ENCODE data around the gene RERE.

RERE gene

GRCh38 chr1:8565802-8566201 is 251.6 kb downstream of the RERE start:
- no peak for DNase-seq

- no peak for DNase-seq
Observed at GRCh38 chr1:8563944-8564537, 253.4 kb downstream of the RERE start.

DNA sequence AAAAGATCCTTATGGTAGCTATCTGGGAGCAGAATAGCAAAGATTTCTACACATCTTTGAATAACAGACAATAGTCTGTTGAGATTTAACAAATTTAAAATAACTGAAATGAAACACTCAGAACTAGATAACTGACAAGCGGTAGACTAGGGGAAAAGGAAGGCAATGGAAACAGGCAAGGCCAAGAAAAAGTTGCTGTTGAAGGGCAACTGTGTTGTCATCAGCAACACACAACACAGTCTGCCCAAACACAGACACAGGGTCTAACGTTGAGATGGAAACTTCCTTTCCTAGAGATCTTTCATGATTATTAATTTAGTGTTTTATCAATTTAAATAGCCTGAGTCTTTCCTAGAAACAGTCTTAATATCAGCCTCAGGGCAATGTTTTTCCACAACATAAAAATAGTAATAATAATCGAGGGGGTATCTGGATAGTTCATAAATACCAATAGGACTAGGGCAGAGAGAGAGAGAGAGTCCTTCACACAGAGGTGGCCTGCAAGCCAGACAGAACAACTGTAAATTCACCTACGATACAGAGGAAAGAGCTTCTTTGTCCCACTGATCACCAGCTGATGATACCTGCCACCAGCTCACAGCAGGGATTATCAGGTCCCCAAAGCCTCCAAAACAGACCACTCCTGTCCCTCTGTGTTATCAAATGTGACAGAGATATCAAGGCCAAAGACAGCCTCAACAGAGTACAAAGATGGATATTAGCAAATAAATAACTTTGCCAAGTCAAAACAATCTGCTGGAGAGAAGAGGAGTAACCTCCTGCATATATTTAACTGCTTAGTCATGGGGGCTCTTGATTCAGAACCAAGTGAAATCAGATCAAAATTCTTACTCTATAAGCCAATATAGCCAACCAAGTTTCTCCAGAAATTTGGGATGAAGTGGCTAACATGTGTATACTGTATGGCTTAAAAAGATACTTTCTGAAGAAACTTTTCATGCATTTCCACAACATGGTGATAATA is 254.3 kb downstream of the RERE start:
- no peak for DNase-seq

DNA sequence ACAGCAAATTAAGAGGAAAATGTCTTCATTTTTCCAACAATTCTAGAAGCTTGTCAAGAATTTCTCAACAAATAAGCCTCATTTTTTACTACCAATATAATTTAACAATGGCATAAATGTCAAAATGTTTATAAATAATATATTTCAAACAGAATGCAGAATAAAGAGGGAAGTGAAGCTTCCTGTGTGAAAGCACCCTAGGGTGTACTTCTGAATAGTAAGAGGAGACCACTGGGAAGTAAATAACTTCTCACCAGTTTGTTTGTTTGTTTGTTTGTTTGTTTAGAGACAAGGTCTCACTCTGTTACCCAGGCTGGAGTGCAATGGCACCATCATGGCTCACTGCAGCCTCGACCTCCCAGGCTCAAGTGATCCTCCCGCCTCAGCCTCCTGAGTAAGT is 255.2 kb downstream of the RERE start:
- no peak for DNase-seq

DNA sequence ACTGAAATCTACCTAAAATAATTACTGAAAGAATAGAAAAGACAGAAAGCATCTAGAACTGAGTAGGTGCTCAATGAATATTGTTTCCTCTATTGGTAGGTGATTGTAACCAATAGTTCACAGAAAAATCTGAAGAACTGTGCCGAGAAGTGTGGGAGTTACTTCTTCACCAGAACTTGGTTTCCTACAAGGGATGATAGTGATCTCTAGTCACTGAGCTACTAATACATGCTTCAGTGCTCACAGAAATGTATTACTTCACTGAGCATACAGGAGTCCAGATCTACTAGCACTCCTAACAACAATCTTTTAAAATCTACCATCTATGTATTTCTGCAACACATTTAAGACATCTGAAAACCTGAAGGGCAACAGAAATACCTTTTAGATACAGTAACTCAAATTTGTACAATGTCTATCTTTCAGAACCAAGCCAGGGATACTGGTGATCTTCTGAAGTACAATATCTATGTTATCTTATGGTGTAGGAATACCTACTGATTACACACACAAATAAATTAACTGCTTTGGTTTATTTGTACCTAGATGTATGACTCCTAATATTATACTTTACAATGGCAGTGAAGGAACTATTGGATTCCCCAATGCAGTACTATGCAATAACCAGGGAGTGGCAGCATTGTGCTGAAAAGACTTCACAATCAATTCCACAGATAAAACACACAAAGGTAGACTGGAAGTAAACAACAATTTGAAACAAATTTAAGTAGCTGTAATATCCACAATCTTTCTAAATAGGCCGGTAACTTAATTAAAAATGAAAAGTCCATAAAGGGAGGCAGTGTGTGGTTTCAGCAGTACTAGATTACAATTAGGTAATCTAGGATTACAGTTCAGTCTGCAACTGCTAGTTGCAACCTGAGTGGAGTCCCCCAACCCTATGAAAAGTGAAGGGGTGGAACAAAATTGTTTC is 256.6 kb downstream of the RERE start:
- no peak for DNase-seq

GRCh38 chr1:8560035-8560434 is 257.4 kb downstream of the RERE start:
- no peak for DNase-seq

- no peak for DNase-seq
Observed at GRCh38 chr1:8555582-8555981, 261.9 kb downstream of the RERE start.

DNA sequence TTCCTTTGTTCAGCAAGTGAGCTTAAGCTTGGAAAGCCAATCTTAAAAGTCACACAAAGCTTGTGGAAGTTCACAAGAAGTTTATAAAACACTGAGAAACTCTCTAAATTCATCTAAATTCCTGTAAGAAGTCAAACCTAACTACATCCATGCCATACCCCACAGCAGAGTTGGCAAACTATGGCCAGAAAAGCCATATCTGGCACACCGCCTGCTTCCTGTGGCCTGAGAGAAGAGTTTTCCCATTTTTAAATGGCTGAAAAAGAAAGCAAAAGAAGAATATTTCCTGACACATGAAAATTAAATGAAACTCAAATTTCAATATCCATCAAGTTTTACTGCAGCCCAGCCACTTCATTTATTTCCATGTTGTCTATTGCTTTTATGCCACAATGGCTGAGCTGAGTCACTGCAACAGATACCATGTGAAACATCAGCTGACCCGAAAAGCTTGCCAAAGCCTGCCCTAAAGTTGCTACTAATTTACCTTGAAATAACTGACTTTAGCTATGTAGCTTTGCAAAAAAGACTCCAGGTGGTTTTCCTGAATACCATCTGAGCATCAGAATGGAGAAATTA is 262.4 kb downstream of the RERE start:
- DNase-seq = no peak

DNA sequence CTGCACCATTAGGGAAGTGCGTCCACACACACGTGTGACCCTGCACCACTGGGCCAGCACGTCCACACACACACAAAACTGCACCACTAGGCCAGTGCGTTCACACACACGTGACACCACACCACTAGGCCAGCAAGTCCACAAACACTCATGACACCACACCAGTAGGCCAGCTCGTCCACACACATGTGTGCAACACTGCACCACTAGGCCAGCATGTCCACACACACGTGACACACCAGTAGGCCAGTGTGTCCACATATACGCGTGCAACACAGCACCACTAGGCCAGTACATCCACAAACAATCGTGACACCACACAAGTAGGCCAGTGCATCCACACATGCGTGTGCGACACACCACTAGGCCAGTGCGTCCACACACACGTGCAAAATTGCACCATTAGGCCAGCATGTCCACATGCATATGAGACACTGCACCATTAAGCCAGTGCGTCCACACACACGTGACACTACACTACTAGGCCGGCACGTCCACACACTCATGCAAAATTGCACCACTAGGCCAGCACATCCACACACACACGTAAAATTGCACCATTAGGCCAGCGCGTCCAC is 264.5 kb downstream of the RERE start:
- no peak for DNase-seq

GRCh38 chr1:8551613-8552489 is 265.6 kb downstream of the RERE start:
- no peak for DNase-seq

- no peak for DNase-seq
Observed at GRCh38 chr1:8551057-8551456, 266.4 kb downstream of the RERE start.

- no peak for DNase-seq
Observed at GRCh38 chr1:8547791-8548190, 269.6 kb downstream of the RERE start.

DNA sequence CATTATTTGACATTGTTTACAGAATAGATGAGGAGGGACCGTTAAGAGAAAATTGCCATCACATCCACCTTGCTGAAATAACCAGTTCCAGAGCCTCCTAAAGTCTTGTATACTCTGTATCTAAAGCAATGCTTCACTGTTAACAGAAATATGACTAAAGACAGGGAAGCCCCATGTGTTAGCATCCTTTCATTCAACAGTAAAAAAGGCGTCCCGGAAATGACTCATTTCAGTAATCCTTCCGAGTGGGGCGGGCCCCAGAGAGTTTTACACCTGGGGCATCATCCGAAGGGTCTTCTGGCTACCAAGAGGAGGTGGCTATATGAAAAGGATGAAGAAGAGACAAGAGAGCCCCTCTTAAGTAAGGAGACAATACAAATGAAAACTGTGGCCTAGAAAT is 272.4 kb downstream of the RERE start:
- DNase-seq = no peak

- DNase-seq = no peak
Observed at GRCh38 chr1:8544644-8545043, 272.8 kb downstream of the RERE start.

DNA sequence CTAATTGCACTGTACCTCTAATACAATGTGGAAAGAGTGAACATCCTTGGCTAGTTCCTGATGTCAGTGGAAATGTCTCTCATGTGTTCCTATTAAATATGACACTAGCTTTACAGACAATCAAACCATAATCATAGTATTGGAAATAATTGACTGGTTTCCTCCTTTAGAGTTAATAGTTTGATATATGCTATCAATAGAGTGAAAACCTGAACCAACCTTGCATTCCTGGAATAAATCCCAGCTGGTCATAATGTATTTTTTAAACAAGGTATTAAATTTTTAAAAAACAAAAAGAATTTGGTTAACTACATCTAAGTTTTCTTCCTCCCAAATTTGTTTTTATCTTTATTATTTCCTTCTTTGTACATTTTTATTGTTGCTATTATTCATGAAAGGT is 273.5 kb downstream of the RERE start:
- DNase-seq = no peak

DNA sequence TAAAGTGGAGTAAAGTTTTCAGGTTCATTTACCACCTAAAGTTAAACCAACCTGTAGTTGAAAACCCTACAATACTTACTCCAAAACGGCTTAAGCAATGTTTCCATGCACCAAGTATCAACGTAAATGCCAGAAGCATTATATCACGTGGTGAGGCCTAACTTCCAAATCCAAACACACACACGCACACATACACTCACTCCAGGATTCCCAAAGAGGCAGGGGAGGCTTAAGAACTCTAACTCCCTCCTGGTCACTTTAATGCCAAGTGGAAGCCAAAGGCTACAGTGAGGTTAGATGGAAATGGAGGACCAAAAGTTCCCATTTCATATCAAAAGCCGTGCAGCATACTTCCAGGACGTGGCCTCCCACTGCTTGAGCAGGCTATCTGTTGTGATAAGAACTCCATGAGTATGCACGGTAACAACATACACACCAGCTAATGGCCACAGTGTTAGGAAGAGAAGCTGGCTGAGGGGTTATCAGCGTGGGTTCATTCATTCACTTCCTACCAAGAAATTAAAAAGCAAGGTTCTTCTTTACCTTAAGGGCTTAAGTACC is 275.4 kb downstream of the RERE start:
- no peak for DNase-seq

DNA sequence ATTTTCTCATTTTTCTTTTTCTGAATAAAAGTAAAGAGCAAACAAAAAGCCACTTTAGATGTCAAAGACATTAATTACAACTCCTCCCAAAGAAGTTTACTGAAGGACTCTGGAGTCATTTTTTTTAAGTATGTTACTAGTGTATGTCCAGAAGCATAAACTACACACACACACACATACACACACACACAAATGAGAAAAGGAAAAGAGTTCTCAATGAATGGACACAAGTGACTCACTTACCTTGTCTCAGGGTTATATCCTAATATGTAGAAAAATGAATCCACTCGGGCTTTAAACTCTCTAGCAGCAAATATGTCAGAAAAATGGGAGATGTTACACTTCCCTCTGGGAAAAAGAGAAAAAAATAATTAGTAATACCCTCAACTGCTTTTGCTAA is 276.5 kb downstream of the RERE start:
- no peak for DNase-seq

GRCh38 chr1:8540261-8540941 is 277.0 kb downstream of the RERE start:
- no peak for DNase-seq

- DNase-seq = no peak
Observed at GRCh38 chr1:8539683-8540082, 277.8 kb downstream of the RERE start.

DNA sequence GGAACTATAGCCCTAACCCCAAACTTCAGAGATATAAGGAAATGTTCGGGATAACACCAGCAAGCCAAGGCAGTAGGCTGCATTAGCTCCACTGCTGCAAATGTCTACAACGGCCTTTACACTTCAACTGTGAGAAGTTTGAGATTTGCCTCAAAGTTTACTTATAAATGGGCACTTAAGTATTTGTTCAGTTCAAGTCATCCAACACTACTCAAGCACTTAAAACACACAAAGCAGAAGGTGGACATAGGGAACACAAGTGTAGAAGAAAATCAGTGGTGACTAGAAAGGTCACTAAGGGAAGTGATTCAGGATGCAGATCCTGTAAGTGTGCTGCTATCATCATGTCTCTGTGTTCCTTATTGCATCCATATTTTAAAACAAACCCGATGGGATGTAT is 278.9 kb downstream of the RERE start:
- DNase-seq = no peak

GRCh38 chr1:8537991-8538390 is 279.4 kb downstream of the RERE start:
- no peak for DNase-seq

Measured in NK-92 treated with Interleukin-12 subunit alpha and Interleukin-12 subunit beta, amount 100 ng/mL, for 24 hours (cell line).